Body of pancreas (tissue), 4 donors: Measurements from ENCODE around the gene TELO2. TPM values are rescaled to one million over a fixed set of nuclear protein-coding genes. Genes with fewer than 3 reads are reported as not detected.

Source experiments
- ATAC-seq: fragments of 150-250 bp; one replicate; pipeline ENCODE4 v1.9.1; 2016
- DNase-seq, 4 donors: peaks; one replicate each; pipeline ENCODE4 v3.0.0-alpha.2; 2019
- H3K27ac ChIP-seq, 4 donors: fragments of 200-600 bp; sonication (generic); 1 replicate in 3 of 4; 2 replicates in 1 of 4; pipeline versions ENCODE4 v1.5.1 to v1.6.1; 2016 to 2019; ENCODE audit warnings: mild to moderate bottlenecking in 1 of 4, mixed read lengths in 1 of 4, moderate library complexity in 1 of 4
- H3K27me3 ChIP-seq, 2 donors: fragments of 200-600 bp; sonication (generic); one replicate each; pipeline ENCODE4 v1.6.0; 2016; ENCODE audit warnings: mild to moderate bottlenecking in 1 of 2
- H3K36me3 ChIP-seq, 2 donors: fragments of 200-600 bp; sonication (generic); replicated peaks in 1 of 2; 2 replicates each; pipeline ENCODE4 v1.5.1; 2016; ENCODE audit warnings: low read depth in 2 of 2; ENCODE audit not compliant: insufficient read depth in 1 of 2
- H3K4me1 ChIP-seq: fragments of 200-600 bp; sonication (generic); one replicate; pipeline ENCODE4 v1.6.0; 2016
- H3K4me3 ChIP-seq, 2 donors: fragments of 200-600 bp; sonication (generic); 1 replicate in 1 of 2; 2 replicates in 1 of 2; pipeline ENCODE4 v1.5.1; 2016 to 2019
- H3K9me3 ChIP-seq, 3 donors: fragments of 200-600 bp; sonication (generic); 1 replicate in 2 of 3; 2 replicates in 1 of 3; pipeline ENCODE4 v1.5.1; 2016
- POLR2A ChIP-seq, 3 donors: fragments of 450-650 bp; IDR thresholded peaks; one replicate each; pipeline ENCODE4 v1.6.1; 2016; ENCODE audit warnings: antibody characterized with exemption in 3 of 3, mild to moderate bottlenecking in 2 of 3
- WGBS, 2 donors: methylation state at CpG; one replicate each; pipeline ENCODE4 v1.1.5; 2017; 5-methylcytosine and 5-hydroxymethylcytosine counted together
- intact Hi-C: fragments of 100-400 bp; cut with DNase I; formaldehyde crosslinking; loops from one replicate; pipeline ENCODE4 v1.15.1; 2023
- total RNA-seq, 2 donors: library from RNA; depleted of rRNA; stranded (reverse); fragments of >200 nt; gene quantifications; one replicate each; pipeline ENCODE4 v1.1.0, GENCODE V29; 2016
- TF ChIP-seq, protein P1 (sequence below), 7 experiments: fragments of 450-650 bp in 4 of 7; fragments of 200-600 bp in 3 of 7; sonication (generic) in 3 of 7; IDR thresholded peaks; one replicate each; pipeline ENCODE4 v1.5.1; 2016 to 2019; ENCODE audit warnings: antibody characterized with exemption in 7 of 7

TELO2 gene
- total RNA-seq, 2 donors from 2014 or later = 25.4 to 76.5 TPM

DNA sequence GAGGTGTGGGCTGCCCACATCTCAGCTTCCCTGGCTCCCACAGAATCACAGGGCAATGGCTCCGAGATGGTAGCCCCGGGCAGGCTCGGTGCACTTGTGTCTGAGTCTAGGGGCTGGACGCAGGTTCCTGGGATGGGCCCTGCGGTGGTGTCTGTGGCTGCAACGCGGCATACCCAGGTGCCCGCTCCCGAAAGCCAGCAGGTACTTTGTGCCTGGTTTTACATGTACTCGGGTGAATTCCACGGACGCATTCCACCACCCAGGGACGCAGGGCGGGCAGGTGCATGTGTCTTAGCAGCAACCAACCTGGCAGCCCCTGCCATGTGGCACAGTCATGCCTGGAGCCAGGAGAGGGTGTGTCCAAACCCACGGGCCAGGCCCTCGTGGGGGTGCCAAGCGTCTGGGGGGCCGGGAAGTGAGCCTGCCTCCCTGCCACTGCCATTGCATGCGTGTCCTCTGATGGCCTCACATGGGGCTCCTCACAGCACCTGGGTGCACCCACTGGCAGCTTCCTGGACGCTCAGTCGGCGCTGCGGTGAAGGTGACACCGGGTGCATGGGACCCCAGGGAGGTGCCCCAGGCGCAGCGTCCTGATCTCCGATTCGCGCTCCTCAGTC is 35.9 kb downstream of the TELO2 start:
- no peaks in the 10 kb centered on the region for H3K36me3 ChIP-seq
- intact Hi-C loops = no loop called here
- TF ChIP-seq POLR2A (IDR thresholded peaks at IDR 0.05) = no peak
- TF ChIP-seq, protein P1, sequence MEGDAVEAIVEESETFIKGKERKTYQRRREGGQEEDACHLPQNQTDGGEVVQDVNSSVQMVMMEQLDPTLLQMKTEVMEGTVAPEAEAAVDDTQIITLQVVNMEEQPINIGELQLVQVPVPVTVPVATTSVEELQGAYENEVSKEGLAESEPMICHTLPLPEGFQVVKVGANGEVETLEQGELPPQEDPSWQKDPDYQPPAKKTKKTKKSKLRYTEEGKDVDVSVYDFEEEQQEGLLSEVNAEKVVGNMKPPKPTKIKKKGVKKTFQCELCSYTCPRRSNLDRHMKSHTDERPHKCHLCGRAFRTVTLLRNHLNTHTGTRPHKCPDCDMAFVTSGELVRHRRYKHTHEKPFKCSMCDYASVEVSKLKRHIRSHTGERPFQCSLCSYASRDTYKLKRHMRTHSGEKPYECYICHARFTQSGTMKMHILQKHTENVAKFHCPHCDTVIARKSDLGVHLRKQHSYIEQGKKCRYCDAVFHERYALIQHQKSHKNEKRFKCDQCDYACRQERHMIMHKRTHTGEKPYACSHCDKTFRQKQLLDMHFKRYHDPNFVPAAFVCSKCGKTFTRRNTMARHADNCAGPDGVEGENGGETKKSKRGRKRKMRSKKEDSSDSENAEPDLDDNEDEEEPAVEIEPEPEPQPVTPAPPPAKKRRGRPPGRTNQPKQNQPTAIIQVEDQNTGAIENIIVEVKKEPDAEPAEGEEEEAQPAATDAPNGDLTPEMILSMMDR (IDR thresholded peaks at IDR 0.05) = no peak
- WGBS, 2 donors = 86 to 93% methylated on average over 14 to 29 of the region's 29 CpGs
- no peaks in the 10 kb centered on the region for H3K9me3 ChIP-seq
- H3K27ac ChIP-seq = no peak overlapping the region
- peaks cover 19% of the 10 kb centered on the region for H3K4me1 ChIP-seq
- no peak for DNase-seq
- no peaks in the 10 kb centered on the region for H3K27me3 ChIP-seq
- no peak overlapping the region for H3K4me3 ChIP-seq
- no peak for ATAC-seq

DNA sequence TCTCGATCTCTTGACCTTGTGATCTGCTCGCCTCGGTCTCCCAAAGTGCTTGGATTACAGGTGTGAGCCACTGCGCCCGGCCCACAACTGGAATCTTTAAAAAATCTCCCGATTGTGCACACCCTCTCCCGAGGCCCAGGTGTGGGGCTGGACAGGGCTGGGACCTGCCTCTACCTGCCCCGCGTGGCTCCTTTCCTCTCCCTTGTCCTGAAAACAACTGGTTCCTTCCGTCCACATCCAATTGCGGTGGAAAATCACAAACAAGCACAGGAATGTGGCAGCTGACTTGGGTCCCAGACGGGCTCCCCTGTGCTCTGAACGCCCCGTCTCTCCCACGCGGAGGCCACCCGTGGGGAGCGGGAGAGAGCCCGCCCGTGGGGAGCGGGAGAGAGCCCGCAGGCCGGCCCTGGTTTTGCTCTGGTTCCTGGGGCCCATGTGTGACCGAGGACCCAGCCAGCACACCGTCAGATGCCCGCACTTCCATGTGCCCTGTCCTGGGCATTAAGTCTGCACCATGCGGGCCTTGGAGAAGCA is 37.3 kb downstream of the TELO2 start:
- Histone ChIP-seq H3K4me3 (no peak overlapping the region), H3K4me1 (peaks cover 19% of the 10 kb centered on the region), H3K27me3 (no peaks in the 10 kb centered on the region), H3K36me3 (no peaks in the 10 kb centered on the region), H3K9me3 (no peaks in the 10 kb centered on the region), H3K27ac (peak overlapping the region in 2 of 4 donors; percentile 62 to 78)
- intact Hi-C loops = no loop called here
- DNase-seq (no peak), ATAC-seq (no peak)
- TF ChIP-seq, protein P1 (IDR thresholded peaks at IDR 0.05) = no peak
- TF ChIP-seq POLR2A (IDR thresholded peaks at IDR 0.05) = no peak
- 83 to 90% methylated on average over 11 to 25 of the region's 27 CpGs for WGBS, 2 donors

DNA sequence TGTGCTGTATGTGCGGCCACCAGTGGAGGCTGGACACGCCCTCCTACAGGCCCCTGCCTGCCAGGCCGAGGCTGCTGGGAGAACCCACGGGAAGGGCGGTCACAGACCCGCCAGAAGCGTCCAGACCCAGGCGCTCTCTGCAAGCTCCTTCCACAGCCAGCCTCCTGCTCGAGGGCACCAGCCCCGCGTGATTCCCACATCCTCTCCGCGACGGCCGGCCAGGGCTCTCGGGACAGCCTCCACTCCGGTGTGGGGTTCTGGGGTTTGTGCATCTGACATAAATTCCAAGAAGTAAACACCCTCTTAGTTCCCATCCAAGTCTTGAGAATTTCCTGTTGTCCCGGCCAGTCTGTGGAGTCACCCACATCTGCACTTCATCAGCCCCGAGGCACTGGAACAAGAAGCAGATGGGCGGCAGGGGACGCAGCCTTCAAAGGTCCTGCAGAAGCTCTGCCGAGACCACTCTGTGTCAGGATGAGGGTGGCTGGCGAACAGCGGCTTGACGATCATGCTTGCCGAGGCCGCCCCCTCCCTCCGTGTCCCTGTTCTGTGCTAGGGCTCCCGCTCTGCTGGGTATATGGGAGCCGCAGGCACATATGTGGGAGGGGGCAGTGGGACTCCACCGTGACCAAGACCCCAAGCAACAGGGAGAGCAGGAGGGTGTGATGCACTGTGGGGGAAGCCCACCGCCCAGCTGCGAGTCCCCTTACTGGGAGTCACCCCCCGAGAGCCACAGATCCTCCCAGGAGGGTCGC is 37.9 kb downstream of the TELO2 start:
- Histone ChIP-seq H3K27ac (peak overlapping the region; percentile 34 to 78 (median 54)), H3K27me3 (no peaks in the 10 kb centered on the region), H3K36me3 (no peaks in the 10 kb centered on the region), H3K4me3 (no peak overlapping the region), H3K9me3 (no peaks in the 10 kb centered on the region), H3K4me1 (peaks cover 19% of the 10 kb centered on the region)
- TF ChIP-seq, protein P1 (IDR thresholded peaks at IDR 0.05) = no peak
- peak; percentile 3 to 45 (median 39) for TF ChIP-seq POLR2A (IDR thresholded peaks at IDR 0.05)
- ATAC-seq (peak; percentile 28), DNase-seq (peak in 3 of 4 donors; percentile 32 to 63 (median 47))
- WGBS, 2 donors = 87 to 89% methylated on average over 22 to 33 of the region's 35 CpGs
- intact Hi-C loops = no loop called here

DNA sequence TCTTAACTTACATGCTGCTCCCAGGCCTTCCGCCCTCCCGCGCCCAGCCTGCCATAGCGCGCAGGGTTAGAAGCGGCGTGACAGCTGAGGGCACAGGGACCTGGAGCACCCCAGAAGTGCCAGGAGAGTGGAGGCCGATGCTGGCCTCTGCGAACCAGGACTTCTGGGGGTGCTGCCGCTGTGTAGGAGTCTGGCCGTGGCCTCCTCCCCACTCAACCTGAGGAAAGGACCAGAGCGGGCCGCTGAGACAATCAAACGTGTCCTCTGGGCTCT is 38.4 kb downstream of the TELO2 start:
- Histone ChIP-seq H3K4me3 (no peak overlapping the region), H3K27me3 (no peaks in the 10 kb centered on the region), H3K27ac (peak overlapping the region; percentile 34 to 78 (median 54)), H3K4me1 (peaks cover 19% of the 10 kb centered on the region), H3K9me3 (no peaks in the 10 kb centered on the region), H3K36me3 (no peaks in the 10 kb centered on the region)
- DNase-seq (no peak), ATAC-seq (no peak)
- WGBS, 2 donors = 84 to 87% methylated on average over 14 of the region's 14 CpGs
- intact Hi-C loops = no loop called here
- no peak for TF ChIP-seq POLR2A (IDR thresholded peaks at IDR 0.05)
- TF ChIP-seq, protein P1 (IDR thresholded peaks at IDR 0.05) = no peak
